WTC11 (cell line): ENCODE measurements around the gene GALNT17.

Experiments
- ESRRA ChIP-seq: sonication (generic); formaldehyde crosslinking; IDR thresholded peaks from 2 replicates; pipeline ENCODE4 v1.8.1; 2022; ENCODE audit warnings: mild to moderate bottlenecking, missing genetic modification reagents, borderline replicate concordance
- PRRX2 ChIP-seq: fragments of 250-450 bp; sonication (Bioruptor Pico); IDR thresholded peaks from 2 replicates; pipeline ENCODE4 v1.8.0; 2021; ENCODE audit warnings: mild to moderate bottlenecking
- SMAD3 ChIP-seq: sonication (generic); formaldehyde crosslinking; IDR thresholded peaks from 2 replicates; pipeline ENCODE4 v1.8.0; 2022; ENCODE audit warnings: missing genetic modification reagents, mild to moderate bottlenecking, borderline replicate concordance
- SP1 ChIP-seq: sonication (generic); formaldehyde crosslinking; conservative IDR thresholded peaks from 2 replicates; pipeline ENCODE4 v1.8.1; 2022; ENCODE audit warnings: missing genetic modification reagents
- TF ChIP-seq, protein P1 (sequence below): fragments of 250-450 bp; sonication (Bioruptor Pico); conservative IDR thresholded peaks from 2 replicates; pipeline ENCODE4 v1.9.0; 2021; ENCODE audit warnings: mild to moderate bottlenecking
- TF ChIP-seq, protein P2 (sequence below): sonication (generic); formaldehyde crosslinking; IDR thresholded peaks from 2 replicates; pipeline ENCODE4 v1.8.1; 2022; ENCODE audit warnings: low read depth, missing genetic modification reagents, borderline replicate concordance
- TF ChIP-seq, protein P3 (sequence below): fragments of 200-600 bp; IDR thresholded peaks from 2 replicates; pipeline ENCODE4 v1.8.0; 2022; ENCODE audit warnings: antibody characterized with exemption

GRCh38 chr7:71409550-71410157 is 277.7 kb downstream of the GALNT17 start:
- TF ChIP-seq, protein P1, sequence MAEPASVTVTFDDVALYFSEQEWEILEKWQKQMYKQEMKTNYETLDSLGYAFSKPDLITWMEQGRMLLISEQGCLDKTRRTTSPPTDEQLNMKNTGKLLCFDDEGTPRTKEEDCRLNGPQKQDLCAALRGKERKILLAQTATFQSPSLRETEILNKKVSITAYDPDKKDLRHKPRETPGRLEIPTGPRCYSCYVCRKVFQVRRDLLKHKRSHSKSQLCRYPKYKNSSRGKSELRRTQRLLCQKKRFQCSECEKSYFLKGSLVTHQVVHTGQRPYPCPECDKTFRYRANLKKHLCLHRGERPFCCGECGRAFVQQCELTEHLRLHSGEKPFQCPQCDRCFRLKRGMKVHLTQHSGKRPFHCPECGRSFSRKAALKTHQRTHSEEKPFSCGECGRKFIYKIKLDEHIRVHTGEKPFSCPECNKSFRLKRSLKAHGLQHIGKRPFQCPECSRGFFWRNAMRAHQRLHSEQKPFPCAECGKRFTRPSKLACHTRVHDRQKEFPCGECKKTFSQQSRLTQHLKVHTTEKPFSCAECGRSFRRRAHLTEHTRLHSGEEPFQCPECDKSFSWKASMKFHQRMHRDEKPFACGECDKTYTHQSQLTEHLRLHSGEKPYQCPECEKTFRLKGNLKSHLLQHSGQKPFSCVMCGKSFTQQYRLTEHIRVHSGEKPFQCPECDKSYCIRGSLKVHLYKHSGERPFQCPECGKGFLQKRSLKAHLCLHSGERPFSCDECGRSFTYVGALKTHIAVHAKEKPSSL, result no peak
- TF ChIP-seq, protein P2, sequence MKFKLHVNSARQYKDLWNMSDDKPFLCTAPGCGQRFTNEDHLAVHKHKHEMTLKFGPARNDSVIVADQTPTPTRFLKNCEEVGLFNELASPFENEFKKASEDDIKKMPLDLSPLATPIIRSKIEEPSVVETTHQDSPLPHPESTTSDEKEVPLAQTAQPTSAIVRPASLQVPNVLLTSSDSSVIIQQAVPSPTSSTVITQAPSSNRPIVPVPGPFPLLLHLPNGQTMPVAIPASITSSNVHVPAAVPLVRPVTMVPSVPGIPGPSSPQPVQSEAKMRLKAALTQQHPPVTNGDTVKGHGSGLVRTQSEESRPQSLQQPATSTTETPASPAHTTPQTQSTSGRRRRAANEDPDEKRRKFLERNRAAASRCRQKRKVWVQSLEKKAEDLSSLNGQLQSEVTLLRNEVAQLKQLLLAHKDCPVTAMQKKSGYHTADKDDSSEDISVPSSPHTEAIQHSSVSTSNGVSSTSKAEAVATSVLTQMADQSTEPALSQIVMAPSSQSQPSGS (CRISPR knock-in tag), result no peak
- TF ChIP-seq SP1 (CRISPR knock-in tag) (no peak), SMAD3 (CRISPR knock-in tag) (no peak), ESRRA (CRISPR knock-in tag) (no peak), PRRX2 (no peak)
- TF ChIP-seq, protein P3, sequence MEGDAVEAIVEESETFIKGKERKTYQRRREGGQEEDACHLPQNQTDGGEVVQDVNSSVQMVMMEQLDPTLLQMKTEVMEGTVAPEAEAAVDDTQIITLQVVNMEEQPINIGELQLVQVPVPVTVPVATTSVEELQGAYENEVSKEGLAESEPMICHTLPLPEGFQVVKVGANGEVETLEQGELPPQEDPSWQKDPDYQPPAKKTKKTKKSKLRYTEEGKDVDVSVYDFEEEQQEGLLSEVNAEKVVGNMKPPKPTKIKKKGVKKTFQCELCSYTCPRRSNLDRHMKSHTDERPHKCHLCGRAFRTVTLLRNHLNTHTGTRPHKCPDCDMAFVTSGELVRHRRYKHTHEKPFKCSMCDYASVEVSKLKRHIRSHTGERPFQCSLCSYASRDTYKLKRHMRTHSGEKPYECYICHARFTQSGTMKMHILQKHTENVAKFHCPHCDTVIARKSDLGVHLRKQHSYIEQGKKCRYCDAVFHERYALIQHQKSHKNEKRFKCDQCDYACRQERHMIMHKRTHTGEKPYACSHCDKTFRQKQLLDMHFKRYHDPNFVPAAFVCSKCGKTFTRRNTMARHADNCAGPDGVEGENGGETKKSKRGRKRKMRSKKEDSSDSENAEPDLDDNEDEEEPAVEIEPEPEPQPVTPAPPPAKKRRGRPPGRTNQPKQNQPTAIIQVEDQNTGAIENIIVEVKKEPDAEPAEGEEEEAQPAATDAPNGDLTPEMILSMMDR, result no peak
